Stimulated activated CD8-positive, alpha-beta memory T cell treated with anti-CD3 and anti-CD28 coated beads, Interleukin-2, amount 100 ng/mL, for 1 hour (primary cell): ENCODE measurements around the gene SPHKAP.
"Not testable (repeated sequence)": the region's sequence is repeated elsewhere in the genome, so short reads cannot be mapped to it uniquely, and the experiment has no call there.

Source experiments
- DNase-seq, 2 donors: peaks; one replicate each; pipeline ENCODE4 v3.0.0-alpha.2; 2020; ENCODE audit warnings: low read depth in 2 of 2

SPHKAP gene

GRCh38 chr2:228103379-228103778, 78.1 kb downstream of the SPHKAP start:
- no peak for DNase-seq

GRCh38 chr2:228102949-228103348, 78.5 kb downstream of the SPHKAP start:
- DNase-seq = no peak

- no peak for DNase-seq
These were observed 87.0 kb downstream of the SPHKAP start for GRCh38 chr2:228094377-228094921.

GRCh38 chr2:228092056-228092455, 89.4 kb downstream of the SPHKAP start:
- no peak for DNase-seq

- DNase-seq = no peak
These were observed 94.9 kb downstream of the SPHKAP start for GRCh38 chr2:228086561-228086960.

- no peak for DNase-seq
These were observed 96.8 kb downstream of the SPHKAP start for GRCh38 chr2:228084717-228085116.

- no peak for DNase-seq
These were observed 98.4 kb downstream of the SPHKAP start for GRCh38 chr2:228083131-228083530.

- DNase-seq = no peak
These were observed 98.9 kb downstream of the SPHKAP start for GRCh38 chr2:228082571-228082970.

GRCh38 chr2:228079194-228079593, 102.3 kb downstream of the SPHKAP start:
- no peak for DNase-seq

- not testable (repeated sequence) for DNase-seq
These were observed 104.8 kb downstream of the SPHKAP start for GRCh38 chr2:228076695-228077094.

- no peak for DNase-seq
These were observed 108.8 kb downstream of the SPHKAP start for GRCh38 chr2:228072669-228073068.

GRCh38 chr2:228067309-228067708, 114.2 kb downstream of the SPHKAP start:
- DNase-seq = no peak

- DNase-seq = no peak
These were observed 115.2 kb downstream of the SPHKAP start for GRCh38 chr2:228066126-228066798.

GRCh38 chr2:228065686-228066085, 115.8 kb downstream of the SPHKAP start:
- DNase-seq = no peak

GRCh38 chr2:228064796-228065315, 116.6 kb downstream of the SPHKAP start:
- no peak for DNase-seq

- DNase-seq = no peak
These were observed 117.5 kb downstream of the SPHKAP start for GRCh38 chr2:228064024-228064423.

- DNase-seq = no peak
These were observed 117.9 kb downstream of the SPHKAP start for GRCh38 chr2:228063558-228063957.

- DNase-seq = no peak
These were observed 121.8 kb downstream of the SPHKAP start for GRCh38 chr2:228059735-228060134.

GRCh38 chr2:228056293-228057097, 125.0 kb downstream of the SPHKAP start:
- DNase-seq = no peak

GRCh38 chr2:228048838-228049490, 132.5 kb downstream of the SPHKAP start:
- DNase-seq = no peak

- DNase-seq = no peak
These were observed 140.5 kb downstream of the SPHKAP start for GRCh38 chr2:228040995-228041394.
